HG03354 (cell line): ENCODE data around the gene CBX2.

Experiments
- ATAC-seq: cut with Tn5 transposase; IDR thresholded peaks from one replicate; pipeline ENCODE4 v1.9.1; 2021; ENCODE audit warnings: mild to moderate bottlenecking; ENCODE audit not compliant: unreplicated experiment, poor library complexity, severe bottlenecking

The CBX2 gene

DNA sequence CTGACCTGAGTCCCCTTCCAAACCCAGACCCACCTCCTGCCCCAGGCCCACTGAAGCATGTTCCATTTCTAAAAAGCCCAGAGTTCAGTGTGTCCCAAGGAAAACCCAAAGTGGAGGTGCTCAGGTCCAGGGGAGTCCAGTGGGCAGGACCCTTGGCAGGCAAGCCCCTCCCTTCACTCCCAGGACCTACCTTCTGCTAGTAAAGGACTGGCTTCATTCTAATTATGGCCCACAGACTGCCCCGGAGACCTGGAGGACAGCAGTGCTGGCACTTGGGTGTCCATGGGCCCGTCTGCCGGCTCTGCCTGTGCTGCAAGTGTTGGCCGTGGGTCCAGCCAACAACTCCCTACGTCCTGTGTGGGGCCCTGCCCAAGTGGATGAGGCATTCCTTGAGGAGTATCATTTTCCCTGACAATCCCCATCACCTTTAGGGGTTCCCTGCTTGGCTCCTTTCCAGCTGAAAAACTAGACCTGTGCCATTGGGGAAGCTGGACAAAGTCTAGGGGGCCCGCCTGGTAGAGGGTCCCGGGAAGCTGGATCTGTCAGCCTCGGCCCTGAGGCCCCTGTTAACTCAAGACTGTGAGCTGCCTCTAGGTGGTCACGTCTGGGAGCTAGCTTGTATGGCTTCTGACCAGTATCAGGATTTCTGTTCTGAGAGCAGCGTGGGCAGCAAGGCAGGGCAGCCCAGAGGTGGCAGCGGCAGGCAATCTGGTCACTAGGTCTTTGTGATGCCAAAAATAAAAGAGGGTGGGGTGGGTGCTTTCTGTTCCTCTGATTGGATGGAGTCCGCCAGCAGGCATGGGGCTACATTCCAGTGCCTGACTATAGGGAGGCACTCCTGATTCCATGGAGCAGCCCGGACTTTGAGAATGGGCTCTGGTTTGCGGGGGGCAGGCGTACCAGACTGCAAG, 8.2 kb downstream of the CBX2 start:
- ATAC-seq = no peak

DNA sequence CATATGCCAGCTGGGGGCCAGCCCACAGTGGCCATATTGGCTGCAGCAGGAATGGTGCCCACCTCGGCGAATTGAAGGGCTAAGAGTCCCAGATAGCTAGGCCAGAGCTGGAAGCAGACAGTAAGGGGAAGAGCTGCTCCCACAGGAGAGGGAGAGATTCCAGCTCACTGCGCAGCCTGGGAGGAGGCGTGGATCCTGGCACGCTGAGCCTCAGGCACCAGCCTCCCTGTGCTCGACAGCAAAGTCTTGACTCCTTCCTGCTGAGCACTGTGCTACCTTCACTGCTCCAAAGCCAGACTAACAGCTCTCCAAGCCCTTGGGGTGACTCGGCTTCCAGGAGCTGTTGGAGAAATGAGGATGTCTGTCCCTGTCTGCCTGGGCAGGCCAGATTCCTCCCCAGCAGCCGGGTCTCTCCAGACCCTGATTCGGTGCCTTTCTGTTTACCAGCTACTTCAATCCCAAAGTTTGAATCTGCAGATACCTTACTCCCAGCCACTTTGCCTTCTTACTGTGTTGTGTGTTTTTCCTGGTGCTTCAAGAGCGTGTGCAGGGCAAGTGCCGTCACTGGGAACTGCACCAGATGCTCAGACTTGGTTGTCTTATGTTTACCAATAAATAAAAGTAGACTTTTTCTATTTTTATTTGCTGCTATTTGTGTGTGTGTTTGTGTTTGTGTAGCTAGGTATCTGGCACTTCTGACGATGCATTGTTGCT, 9.1 kb downstream of the CBX2 start:
- ATAC-seq = no peak

DNA sequence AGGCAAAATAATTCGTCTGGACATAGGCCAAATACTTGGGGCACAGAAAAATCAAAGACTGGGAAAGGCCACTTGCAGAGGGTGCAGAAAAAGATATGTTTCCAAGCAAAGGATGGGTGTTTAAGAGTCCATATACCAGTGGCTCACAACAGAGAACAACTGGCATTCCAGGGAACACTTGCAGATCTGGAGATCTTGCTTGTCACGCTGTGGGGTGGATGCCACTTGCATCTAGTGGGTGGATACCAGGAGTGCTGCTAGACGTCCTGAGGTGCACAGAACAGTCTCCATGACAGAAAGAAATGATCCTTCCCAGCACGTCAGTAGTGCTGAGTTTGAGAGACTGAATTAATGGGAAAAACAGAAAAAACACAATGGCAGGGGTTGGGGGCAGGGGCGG, 10.5 kb downstream of the CBX2 start:
- ATAC-seq = no peak

DNA sequence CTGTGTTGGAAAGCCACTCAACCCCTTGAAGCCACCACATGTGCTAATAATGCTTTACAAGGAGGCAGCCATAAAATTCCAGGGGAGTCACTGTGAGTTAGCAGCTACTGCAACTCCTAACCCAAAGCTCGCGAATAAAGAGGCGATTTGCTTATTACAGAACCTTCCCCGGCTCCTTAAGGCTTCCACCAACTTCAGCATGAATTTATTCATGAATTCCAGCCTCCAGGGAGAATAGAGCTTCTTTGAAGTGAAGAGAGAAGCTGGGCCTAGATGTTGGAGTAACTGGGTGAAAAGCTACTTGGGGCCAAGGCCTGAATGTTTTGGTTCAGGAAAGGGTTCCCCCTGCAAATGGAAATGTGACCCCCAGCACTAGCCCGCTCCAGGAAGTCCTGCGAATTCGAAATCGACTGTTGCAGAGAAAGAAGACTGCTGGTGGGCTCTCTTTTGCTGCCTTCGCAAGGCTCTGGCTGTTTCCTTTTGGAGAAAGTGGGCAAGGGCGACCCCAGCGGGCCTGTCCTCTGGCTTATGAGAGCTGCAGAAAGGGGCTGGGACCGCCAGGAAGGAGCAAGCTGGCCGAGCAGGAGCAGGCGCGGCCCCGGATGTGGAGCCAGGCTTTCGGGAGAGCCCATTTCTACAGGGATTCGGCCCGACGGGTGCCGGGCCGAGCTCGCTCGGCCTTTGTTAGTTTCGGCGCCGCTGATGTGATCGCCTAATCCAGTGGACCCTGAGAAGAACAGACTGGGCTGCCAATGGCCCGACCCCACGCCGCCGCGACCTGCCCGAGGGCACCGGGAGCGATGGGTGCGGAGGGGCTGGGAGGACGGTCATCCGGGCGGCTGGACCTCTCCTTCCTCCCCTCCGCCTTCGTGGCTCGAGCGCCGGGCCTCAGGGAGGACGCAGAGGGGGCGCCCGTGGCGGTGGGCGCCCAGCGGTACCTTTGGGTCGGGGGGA, 11.3 kb downstream of the CBX2 start:
- ATAC-seq = no peak

DNA sequence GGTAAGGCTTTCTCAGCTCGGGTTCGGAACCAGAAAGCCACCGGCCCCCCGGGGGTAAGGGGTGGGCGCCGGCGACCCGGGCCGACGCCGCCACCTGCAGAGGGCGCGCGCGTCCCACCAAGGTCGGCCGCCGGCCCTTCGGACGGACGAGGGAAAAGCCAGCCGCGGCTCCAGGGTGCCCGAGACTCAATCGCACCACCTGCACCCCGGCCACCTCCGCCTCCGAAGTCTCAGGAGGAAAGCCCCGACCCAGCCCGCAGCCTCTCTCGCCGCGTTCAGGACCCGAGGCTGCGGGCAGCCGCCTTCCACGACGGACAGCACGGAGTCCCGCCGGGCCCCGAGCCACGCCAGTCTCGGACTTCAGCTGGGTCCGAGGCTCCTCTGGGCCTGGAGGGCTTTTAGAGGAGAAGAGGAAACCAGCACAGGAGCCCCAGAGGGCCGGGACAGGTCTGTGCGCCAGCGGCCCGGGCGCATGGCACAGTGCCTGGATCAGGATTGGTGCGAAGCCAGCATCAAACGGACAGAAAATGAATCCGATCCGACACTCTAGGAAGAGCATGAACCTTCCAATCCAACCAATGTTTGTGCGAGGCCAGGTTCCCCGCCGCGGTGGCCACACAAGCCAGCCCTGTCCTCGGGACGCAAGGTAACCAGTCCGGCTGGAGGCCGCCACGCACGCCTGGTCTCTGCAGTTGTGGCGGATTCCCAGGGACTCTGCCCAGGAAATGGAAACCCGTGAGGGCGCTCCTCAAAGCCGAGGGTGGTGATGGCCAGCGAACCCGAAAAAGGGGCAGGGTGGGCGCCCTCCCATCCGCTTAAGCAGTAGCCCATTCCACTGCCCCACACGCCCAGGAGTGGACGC, 12.2 kb downstream of the CBX2 start:
- no peak for ATAC-seq

DNA sequence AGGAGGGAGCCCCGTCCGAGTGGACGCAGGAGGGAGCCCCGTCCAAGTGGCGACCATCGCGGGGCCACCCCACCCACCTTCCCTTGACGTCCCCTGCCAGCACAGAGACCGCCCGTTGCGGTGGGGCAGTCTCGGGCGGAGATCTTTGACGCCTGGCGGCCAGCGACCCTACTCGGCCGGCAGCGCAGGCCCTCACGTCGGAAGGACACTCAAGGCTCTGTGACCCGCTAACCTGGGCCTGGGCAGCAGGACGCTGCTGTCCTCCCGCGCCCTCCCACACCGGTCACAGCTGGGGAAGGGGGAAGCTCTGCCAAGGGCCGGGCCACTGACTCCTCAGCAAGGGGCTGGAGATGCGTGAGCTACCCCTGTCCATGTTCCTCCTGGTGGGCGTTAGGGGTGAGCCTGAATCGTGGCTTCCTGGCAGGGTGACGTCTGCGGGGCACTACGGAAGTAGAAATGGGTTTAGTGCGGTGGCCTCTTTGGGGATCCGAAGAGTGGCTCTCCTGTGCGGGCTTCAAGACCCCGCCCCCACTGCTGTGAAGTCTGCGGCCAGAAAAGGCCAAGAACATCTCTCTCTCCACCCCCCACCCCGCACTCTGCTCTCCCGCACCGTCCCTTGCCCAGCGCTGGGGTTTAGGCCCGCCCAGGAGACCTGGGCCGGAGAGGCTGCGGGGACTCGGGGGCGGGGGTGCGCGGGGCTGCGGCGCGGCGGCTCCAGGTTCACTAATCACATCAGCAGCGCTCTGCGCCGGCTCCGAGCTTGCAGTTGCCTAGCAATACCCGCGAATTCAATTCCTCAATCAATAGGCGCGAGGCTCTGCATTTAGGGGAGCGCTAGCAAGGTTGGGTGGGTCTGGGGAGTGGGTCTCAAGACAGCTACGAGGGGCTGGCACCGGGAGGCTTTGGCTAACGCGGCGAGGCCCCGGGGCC, 13.1 kb downstream of the CBX2 start:
- ATAC-seq = no peak

DNA sequence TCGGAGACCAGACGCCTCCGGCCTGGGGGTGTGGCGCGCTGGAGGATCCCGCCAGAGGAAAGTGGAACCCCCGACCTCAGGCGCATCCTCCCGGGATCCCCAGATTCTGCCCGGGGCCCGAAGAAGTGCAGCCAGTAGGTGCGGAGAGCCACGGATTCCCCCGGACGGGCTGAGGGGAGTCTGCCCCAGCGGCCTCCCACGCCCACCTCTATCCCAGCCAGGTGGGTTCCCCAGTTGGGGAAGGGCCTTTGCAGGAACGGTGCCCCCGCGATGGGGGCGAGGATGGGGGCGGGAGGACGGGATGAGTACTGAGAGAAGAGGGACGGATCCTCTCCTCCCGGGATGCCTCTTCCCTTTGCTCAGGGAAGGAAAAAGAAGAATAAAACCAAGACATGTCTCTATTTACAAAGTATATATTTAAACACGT, 13.8 kb downstream of the CBX2 start:
- no peak for ATAC-seq

DNA sequence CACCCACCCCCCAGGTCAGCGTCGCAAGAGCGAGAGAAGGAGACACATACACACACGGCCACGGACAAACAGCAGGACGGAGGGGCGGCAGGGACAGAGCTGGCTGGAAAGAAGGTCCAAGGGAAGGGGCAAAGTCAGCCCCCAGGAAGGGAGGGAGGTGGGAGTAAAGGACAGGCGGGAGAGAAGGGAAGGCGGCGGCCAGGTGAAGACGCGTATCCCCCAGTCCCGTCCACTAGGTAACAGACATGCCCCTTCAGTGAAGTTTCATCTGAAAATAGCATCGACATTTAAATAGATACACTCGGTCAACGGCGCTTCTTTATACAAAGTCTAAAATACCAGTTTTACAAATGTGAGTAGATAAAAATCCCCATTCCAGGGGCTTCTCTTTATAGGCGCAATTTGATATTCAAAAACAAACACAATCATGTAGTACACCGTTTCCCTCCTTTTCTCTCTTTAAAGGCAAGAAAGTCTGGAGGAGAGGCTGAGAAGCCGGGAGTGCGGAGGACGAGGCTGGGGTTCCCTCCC, 14.5 kb downstream of the CBX2 start:
- no peak for ATAC-seq

DNA sequence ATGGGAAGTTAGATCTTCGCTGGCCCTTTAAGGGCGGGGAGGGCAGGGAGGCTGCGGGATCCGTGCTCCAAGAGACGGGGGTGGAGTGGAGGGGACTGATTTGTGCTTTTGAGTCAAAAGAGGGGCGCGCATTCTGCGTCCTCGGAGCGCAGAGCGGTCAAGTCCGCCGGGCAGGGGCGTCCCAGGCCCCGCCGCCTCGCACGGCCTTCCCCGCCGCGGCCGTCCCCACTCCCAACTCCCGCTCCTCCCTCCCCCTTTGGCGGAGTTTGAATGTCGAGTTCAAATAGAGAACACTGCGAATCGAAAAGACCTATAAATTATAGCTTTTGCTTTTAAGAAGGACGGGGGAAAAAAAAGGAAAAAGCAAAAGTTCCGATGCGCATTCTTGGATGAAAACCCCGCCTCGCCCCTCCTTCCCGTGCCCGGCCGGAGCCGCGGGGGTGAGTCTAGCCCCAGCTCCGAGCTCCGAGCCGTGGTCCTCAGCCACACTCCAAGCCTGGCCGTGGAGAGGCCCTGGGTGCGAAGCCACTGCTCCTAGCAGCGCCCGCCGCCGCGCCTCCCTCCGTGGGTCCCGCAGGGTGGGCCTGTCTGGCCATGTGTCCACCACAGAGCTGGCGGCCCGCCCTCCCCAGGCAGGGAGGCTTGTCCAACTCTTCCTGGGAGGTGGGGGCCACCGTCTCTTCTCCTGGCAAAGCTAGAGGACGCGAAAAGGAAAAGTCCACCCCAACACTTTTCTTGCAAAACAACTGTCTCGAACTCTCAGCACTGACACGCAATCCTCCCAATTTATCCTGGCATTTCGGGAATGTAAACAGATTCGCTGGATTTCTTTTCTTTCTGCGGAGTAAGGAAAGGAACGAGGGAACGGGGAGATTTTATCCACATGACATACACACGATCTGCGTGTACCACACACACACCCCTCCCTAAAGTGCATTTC, 15.3 kb downstream of the CBX2 start:
- ATAC-seq = no peak

DNA sequence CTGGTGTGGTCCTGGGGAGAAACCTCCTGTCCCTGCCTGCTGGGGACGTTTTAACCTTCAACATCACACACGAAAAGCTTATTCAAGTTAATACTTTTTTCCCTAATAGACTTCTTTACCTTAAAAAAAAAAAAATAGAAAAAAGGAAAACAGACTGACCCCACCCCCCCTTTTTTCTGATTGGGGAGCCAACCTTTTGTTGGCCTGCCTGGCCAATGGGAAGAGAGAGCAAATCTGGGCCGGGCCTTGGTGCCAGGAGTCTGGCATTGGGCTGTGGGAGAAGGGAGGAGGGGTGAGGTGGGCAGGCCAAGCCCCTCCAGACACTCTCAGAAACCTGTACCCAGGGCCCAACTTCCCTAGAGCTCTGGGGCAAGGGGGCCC, 16.0 kb downstream of the CBX2 start:
- no peak for ATAC-seq

DNA sequence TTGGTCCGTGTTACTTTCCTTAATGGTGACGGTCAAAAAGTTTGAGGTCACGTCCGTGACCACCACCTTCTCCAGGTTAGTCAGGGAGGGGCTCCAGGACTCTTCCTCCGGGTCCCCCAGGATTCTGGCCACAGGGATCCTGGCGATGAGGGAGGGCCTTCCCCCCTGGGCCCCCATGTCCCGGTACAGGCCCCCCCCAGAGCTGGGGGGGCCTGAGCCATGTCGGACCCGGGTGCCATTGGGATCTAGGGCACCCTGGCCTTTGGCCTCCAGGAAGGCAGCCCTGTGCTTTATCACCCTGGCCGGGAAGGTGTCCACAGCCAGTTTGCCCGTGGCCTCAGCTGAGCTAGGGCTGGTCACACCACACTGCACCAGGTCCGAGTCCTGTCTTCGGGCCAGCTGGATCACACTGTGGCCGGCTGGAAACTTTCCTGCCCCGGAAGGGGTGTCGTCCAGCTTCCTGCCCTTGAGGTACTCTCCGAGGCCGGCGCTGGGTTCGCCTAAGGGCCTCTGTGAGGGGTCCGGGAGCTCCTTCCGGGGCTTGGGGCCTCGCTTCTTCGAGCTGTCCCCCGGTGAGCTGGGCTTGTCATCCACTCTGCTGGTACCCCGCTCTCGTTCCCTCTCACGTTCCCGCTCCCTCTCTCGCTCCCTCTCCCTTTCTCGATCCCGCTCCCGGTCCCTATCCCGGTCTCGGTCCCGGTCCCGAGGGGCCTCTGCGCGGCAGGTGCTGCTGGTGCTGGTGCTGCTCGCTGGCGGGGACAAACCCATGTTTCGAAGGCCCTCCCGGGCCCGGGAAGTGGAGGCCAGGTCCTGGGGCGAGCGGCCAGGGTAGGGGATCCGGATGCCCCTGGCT, 16.9 kb downstream of the CBX2 start:
- no peak for ATAC-seq

DNA sequence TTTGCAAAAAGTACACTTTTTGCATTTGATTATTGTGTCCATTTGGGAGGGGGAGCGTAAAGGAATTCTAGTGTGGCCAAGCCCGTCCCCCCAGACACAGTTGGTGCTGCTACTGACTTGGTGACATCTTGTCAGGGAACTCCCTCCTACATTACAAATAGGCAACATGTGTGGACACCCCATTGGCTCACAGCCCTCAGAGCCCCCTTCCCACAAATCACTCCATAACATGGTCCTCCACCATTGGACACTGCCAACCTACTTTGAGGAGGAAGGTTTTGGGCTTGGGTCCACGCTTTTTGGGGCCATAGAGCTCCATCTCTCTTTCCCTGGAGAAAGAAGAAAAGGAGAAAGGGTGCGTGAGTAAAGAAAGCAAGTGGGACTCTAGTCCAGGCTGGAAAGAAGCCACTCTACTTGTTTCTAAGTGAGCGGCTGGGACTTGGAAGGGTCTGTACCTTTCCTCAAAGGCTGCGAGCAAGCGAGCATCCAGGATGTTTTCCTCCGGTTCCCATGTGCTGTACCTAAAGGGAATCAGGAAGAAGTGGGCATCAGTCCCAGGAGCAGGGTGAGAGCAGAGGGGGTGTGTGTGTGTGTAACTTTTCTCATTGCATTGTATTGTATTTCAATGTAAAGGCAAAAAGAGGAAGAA, 18.0 kb downstream of the CBX2 start:
- no peak for ATAC-seq

DNA sequence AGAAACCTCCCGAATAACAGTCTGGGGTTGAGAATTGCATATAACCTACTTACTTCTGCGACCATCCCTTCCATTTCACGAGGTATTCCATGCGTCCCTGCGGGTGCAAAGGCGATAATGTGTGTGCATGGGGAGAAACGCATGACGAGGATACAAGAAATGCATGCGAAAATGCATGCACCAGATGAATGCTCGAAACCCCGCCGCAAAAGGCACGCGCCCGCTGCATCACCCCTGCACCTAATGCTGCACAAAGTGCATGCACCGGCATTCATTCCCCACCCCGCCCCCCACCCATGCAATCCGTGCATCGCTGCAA, 18.5 kb downstream of the CBX2 start:
- no peak for ATAC-seq

DNA sequence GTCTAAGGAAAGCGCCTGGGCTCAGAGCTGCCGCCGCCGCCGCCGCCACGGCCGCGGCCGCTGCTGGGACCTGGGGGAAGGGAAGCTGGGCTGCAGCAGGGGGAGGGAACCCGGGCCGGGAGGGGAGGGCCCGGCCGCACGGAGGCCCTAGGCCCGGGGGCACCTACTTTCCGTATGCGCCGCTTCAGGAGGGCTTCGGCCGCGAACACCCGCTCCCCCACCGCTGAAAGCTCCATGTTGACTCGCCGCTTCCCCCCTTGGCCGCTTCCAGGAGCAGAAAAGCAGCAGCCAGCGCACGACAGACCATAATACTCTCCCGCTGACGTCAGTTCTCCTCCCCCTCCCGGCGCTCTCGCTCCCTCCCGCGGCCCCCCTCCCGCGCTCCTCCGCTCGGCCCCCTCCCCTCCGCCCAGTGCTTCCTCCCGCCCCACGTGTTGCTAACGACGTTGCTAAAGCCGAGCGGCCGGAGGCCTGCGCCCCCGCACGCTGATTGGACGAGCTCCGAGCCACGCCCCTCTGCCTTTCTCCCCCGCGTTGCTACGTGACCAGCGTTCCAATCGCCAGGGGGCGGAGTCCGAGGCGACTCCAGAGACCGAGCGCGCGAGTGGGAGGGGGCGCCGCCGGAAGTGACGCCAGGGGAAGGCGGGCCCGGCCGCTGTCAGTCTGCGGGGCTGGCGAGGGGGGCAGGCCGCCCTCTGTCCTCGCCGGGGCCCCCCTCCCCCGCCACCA, 19.0 kb downstream of the CBX2 start, which contains the start of gene CBX8:
TSS of gene CBX8 (minus strand) at position 315 of the 729 bp plus-strand sequence. CDS start at position 236, 79 bp downstream.
- peak; percentile 92 for ATAC-seq
